Activated CD4-positive, CD25-positive, alpha-beta regulatory T cell (primary cell): Measurements from ENCODE around the gene BCO1.

Experiments used
- DNase-seq, 4 experiments: peaks; one replicate each; lab custom pipeline; 2025; lab: John Stamatoyannopoulos, UW

BCO1 gene

DNA sequence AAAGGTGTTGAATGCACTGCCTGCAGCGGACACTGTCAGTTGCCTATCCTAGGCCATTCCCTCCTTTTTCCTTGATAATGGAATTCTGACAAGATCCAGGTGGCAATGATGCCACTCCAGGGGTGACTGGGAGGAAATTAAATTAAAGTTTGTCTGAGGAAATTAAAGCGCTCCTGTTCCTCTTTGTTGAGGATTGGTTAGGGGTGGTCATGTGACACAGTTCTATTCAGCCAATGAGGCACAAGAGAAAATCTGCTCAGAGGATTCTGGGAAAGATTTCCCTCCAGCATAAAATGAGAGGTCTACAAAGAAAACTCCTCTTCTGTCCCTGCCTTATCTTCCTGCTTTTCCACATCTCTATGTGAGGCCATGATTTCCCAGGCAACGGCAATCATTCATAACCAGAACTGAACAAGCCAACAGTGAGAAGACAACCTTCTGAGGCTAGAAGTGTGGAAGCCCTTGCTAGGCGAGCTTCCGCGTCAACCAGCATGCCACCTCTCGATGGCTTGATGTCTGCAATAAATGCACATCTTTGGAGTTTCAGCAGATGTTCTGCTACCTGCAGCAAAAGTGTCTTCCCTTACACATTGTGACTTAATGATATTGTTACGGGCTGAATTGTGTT, 5.6 kb upstream of the BCO1 start:
- no peak for DNase-seq

DNA sequence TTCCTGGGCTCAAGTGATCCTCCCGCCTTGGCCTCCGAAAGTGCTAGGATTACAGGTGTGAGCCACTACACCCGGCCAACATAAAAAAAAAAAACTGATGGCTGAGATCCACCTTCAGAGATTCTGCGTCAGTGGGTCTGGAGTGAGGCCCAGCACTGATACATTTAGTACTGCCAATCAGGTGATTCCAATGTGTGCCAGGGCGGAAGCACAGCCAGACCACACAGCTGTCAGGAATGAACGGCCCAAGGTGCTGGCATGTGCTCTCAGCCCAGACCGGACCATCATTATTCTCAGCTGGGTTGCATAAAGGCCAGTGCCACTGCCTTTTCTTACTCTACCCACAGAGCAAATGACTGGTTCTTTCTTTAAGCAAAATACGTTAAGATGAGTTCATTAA, 1.2 kb upstream of the BCO1 start:
- DNase-seq, result no peak

DNA sequence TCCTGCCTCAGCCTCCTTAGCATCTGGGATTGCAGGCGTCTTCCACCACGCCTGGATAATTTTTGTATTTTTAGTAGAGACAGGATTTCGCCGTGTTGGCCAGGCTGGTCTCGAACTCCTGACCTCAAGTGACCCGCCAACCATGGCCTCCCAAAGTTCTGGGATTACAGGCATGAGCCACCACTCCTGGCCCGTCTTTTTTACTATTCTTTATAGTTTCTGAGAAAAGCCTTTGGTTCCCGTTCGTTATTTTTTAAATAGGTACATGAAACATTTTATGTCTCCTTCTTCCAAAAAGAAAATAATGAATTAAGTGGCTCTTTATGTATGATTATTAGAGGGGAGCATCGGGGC, 570 bp upstream of the BCO1 start:
- DNase-seq, result no peak

DNA sequence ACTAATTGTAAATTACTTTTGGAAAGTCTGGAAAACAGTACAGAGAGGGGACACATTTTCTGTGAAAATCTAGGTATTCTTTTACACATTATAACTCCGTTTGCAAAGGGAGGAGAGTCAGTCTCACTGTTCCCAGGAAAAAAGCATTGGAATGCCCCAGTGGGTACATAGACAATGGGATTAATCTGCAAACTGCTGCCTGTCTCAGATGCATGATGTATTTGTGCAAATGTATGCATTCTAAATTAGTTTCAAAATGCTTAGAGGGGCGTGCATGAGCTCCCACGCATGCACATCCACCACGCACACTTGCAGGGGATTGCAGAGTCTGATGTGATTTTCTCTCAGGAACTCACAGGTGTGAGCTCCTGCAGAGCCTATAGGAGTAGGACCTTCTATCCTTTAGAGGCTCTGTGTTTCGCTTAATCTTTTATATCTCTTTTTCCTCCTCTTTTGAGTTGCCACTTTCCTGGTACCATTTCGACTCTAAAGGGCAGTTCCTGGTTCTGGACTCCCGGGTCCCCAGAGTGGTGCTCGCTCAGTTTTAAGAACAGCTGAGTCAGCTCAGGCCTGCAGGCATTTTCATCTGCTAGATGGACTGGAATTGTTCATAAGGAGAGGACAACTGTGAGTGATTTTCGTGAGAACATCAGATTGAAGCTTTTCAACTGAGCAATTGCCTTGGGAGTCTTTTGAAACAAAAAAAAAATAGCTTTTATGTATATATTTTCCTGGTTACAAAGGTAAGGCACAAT, 1.1 kb downstream of the BCO1 start:
- DNase-seq, result no peak

DNA sequence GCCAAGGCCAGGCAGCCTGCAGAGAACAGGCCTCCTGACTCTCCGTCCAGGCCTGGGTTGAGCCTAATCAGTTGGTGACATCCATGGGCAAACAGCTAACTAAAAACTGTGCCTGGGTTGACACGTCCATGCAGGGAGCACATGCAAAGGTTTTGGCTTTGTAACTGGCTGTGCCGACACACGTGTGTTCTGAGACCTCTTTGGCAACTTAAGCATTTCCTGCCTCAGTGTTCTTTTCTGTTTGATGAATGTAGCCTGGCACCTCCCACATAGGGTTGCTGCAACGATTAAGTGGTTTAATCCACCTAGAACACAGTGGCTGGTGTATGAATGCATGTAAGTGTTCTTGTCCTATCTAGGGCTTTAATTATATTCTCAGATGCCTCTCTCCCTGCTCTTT, 3.2 kb downstream of the BCO1 start:
- no peak for DNase-seq

DNA sequence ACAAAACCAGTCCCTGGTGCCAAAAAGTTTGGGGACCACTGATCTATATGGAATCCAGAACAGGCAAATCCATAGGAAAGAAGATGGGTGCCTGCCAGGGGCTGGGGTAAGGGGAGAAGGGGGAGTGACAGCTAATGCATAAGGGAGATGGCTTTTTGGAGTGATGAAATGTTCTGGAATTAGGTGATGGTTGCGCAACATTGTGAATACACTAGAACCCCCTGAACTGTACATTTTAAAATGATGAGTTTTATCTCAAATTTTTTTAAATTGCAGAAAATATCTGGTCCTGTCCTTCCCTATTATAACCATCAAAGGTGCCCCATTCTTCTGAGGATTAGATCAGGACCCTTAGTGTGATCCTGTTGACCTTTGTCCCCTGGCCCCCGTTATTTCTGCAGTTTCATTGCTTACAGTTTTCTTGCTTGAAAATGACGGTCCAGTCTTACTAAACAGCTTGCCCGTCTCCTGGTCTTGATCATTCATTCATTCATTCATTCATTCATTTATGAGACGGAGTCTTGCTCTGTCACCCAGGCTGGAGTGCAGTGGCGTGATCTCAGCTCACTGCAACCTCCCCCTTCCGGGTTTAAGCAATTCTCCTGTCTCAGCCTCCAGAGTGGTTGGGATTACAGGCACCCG, 4.6 kb downstream of the BCO1 start:
- no peak for DNase-seq

DNA sequence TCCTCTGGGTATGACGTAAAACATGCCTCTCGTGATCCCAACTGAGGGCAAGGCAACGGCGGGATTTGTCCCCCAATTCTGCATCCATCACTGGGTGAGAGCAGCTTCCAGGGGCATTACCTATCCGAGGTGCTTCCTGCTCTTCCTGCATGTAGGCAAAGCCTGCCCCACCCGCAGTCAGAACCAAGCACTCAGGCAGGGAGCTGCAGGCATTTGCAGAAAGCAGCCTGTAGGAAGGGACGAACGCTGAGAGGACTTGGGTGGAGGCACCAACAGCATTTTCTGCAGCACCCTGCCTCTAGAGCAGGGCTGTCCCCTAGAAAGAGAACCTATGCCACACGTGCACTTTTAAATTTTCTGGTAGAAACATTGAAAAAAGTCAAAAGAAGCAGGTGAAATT, 5.5 kb downstream of the BCO1 start:
- DNase-seq, result no peak

DNA sequence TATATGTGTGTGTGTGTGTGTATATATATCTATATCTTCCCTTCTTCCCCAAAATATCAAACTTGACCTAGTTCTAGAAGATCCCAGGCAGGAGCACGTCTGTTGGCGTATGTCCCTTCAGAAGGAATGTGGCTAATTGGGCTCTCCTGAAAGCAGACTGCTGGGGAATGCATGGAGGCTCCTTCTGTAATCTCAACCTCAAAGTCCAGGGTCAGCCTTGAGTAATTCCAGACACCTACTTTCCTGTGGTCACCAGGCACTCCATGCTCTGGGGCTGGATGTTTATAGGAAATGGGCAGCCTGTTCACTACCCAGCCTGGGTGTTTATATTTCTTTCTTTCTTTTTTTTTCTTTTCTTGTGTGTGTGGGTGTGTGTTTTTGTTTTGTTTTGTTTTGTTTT, 13.4 kb downstream of the BCO1 start:
- no peak for DNase-seq

DNA sequence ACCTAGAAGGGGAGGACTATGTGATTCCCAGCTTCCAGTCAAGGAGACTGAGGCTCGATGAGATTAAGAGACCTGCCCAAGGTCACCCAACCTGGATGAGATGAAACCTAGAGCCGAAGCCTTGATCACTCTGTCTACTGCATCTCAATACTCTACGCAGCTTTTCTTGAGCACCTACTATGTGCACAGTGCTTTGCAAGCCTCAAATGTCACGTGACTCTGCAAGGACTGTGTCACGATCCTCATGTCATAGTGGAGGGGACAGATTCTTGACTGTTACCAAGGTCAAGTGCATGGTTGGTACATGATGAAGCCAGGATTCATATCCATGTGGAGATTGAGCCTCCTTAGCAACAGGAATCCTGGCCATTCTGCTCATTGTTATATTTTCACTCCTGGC, 14.7 kb downstream of the BCO1 start:
- no peak for DNase-seq

DNA sequence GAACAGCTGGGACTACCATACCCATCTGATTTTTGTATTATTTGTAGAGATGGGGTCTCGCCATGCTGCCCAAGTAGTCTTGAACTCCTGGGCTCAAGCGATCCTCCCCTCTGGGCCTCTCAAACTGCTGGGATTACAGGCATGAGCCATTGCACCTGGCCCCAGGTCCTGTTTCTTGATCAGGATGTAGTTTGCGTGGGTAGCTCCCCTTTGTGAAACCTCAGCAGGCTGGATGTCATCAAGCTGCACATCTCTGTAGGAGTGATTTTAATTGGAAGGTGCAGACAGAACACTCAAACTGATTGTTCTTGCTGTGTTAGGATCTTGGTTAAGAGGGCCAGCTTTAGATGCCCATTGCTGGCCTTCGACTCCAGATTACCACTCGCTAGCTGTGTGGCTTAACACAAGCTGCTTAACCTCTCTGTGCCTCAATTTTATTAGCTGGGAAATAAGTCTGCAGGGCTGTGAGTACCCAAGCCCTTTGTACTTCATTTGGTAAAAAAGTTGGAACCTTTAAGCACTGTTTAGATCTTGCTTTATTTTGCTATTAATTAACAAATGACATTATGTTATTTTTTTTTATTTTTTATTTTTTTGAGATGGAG, 16.5 kb downstream of the BCO1 start:
- DNase-seq, result no peak

DNA sequence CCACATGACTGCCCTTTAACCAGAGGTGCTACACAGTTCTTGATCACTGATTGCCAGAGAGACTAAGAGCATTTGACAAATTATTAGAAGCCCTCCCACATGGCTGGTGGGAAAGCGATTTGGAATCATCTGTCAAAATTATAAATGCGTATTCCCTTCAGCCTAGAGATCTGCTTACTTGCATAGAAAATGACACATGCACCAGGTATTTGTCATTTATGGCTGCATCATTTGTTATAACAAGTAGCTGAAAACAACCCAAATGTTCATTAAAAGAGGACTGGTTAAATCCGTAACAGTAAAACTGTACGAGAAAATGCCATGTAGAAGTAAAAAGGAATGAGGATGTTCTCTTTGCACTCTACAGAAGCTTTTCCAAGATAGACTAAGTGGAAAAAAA, 21.4 kb downstream of the BCO1 start:
- no peak for DNase-seq

DNA sequence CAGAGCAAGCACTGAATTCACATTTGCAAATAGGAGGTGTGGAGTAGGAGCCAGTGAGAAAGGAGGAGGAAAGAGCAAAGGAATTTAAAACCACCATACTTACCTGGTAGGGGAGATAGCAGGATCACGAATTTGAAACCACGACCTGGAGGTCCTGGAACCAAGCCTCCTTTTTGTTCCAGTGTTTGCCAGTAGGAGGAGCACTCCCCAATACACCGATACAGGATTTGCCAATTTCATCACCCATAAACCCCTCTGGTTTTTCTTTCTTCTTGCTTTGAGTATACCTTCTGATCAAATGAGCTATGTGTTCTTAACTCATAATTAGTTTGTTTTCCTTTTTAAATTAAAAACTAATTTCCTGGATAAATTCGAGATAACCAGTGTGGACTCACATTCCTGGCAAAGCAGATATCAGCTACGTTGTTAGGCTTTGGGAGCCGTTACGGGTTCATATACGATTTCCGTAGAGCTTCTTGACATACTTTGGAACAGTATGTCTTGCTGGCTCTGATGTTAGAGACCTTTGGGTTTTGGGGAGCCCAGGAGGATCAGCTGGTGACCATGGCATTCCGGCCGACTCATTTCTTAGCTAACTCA, 22.7 kb downstream of the BCO1 start:
- no peak for DNase-seq

DNA sequence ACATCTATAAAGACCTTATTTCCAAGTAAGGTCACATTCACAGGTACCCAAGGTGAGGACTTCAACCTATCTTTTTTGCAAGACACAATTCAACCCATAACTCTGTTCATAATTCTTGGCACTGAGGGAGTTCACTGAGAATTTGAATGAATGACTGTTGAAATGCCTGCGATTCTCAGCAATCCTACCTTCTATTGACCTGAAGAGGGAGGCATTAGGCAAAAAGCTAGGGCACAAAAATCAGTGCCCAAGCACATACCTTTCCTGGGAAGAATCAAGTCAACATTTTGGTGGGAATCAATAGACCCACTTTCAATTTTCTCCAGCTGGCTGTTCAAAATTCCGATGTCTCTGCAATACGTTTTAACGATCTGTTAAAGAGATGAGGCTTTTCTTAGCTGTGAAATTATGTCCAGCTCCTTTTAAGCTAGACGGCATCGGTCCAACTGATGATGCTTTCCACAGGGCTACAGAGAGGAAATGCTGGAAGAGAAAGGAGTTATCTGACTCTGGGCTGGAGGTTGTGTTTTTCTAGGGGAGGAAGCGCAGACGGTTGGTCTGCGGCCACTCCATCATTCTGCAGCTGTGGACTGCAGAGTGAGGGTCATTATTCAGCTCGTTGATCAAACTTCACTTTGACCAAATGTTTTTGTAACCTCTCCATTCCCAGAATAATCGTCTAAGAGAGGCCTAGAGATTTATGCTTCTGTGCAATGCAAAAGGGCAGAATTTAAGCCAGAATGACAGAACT, 25.2 kb downstream of the BCO1 start:
- no peak for DNase-seq

DNA sequence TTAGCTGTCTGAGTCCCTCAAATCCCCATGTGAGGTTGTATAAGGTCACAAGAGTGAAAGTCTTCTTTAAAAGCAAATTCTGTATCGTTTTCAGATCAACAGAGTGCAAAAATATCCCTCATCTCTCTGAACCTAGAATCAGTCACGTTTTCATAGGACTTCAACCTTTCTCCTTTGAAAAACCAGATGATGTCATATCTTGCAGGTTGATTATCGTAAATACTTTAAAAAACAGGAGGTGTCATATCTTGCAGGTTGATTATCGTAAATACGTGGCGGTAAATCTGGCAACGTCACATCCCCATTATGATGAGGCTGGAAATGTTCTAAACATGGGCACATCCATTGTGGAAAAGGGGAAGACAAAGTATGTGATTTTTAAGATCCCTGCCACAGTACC, 25.9 kb downstream of the BCO1 start:
- DNase-seq, result no peak

DNA sequence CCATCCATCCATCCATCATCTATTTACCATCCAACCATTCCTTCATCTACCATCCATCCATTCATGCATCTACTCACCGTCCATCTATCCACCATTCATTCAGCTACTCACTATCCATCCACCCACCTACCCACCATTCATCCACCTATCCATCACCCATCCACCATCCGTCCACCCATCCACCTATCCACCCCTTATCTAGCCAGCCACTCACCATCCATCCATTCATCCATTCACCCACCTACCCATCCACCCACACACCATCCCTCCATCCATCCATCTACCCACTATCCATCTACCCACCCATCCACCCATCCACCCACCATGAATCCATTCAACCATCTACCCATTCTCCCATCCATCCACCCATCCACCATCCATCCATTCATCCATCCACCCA, 26.6 kb downstream of the BCO1 start:
- no peak for DNase-seq

DNA sequence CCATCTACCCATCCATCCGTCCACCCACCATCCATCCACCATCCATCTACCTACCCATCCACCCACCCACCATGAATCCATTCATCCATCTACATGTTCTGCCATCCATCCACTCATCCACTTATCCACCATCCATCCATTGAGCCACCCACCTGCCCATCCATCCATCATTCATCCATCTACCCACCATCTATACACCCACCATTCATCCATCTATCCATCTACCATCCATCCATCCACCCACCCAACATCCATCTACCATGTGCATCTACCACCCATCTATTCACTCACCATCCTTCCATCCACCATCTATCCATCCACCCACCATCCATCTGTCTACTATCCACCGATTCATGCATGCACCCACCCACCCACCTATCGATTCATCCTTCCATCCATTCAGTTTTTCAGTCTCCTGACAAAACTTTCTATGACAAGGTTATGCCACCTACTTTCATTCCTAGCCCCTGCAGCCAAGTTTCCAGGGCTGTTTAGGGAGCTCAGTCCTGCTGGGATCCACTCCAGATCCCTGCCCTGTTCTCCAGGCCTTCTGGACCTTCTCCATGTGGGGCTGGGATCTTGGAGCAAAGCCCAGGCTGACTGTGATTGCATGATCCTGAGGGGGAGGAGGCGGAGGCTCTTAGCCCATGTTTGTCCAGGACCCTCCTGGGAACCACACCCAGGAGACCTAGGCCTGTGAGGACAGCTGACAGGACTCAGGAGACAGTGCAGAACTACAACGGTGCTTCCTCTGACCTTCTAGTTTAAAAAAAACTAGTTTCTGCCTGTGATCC, 27.4 kb downstream of the BCO1 start:
- no peak for DNase-seq

DNA sequence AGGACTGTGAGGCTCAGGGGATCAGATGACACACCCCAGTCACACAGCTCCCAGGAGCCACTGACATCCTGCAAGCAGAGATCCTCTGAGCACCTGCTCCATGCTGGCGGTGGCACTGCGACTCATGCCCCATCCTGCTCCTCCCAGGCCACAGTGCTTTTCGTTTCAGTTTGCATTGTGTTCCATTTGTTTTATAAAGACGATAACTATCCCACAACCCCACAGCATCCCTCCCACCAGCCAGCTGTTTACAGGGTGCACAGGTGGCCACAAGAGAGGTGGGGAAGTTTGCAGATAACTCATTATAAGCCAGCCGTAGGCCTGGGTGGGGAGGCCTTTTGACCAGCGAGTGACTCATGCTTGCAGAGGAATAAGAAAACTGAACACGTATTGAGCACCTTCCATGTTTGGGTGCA, 28.2 kb downstream of the BCO1 start:
- DNase-seq, result no peak

DNA sequence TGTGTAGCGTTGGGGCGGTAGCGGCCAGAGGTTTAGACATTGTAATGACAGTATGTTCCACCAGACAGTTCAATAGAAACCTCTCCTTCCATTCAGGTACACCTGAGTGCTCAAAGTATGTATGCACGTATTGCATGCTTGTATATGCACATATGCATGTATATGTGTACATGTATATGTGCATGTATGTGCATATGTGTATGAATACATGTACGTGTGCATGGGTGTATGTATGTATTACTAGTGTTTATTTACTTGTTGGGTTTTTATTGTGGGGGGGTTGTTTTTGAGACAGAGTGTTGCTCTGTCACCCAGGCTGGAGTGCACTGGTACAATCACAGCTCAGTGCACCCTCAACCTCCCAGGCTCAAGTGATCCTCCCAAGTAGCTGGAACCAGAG, 30.0 kb downstream of the BCO1 start:
- no peak for DNase-seq

DNA sequence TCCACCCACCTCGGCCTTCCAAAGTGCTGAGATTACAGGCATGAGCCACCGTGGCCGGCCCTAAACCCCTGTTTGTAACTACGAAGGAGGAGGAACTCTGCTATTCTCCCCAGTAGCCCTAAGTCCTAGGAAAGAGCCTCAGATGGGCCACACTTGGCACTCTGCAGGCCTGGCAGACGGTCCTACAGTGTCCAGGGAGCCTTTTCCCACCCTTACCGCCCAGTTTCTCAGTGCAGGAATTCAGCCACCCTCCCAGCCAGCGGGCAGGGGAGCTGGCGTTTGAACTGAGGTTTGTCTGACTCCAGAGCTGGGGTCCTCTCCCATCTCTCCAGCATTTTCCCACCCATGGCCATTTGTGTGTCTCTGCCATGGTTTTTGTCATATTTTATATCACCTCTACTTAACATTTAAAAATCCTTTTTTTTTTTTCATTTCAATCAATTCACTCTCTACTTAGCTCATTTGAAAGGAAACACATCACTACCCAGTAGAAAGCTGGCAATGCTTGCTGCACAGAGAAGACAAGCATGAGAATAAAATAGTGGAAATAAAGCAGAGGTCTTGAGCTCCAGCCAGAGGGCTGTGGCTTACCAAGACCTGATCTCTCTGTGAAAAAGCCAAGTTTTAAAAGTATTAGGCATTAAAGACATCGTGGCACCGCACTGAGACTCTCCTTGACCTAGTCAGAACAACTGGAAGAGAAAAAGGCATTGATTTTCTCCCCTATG, 34.9 kb downstream of the BCO1 start:
- no peak for DNase-seq

DNA sequence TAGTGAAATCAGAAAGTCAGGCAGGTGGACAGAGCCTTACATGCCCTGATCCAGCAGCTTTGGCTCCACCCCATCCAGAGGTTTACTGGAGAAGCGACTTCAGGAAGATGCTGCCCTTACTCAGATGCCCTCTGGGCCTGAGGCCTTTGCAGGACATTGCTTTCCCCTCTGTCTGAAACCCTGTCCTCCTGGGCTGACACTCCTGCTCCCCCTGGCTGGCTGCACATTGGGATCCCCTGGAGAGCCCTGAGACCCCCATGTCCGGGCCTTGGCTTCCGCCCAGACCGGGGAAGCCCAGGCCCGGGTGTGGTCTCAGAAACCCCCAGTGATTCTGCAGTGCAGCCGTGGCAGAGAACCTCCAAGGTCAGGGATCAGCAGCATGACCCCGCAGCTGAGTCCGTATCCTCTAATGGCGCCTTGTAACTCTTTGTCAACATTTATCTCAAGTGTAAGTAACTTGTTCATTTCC, 36.6 kb downstream of the BCO1 start:
- DNase-seq, result no peak
